Smooth muscle cell (in vitro differentiated cells): Measurements from ENCODE around the gene FAM161A. TPM values are rescaled to one million over a fixed set of nuclear protein-coding genes. Genes with fewer than 3 reads are reported as not detected.
A peak's percentile ranks its signal among the peaks of the same experiment; 100 is the strongest.

ENCODE experiments used
- DNase-seq: peaks from one replicate; lab custom pipeline; 2025; ENCODE audit not compliant: unreplicated experiment; lab: John Stamatoyannopoulos, UW
- H2AFZ ChIP-seq: fragments of 200-600 bp; sonication (generic); 2 replicates; pipeline ENCODE4 v1.6.0; 2016; ENCODE audit warnings: antibody characterized with exemption, low read depth, mild to moderate bottlenecking
- H3F3A ChIP-seq: fragments of 200-600 bp; sonication (generic); 2 replicates; pipeline ENCODE4 v1.6.0; 2017; ENCODE audit warnings: antibody characterized with exemption, low read depth
- H3K27ac ChIP-seq: fragments of 200-600 bp; sonication (generic); 2 replicates; pipeline ENCODE4 v1.5.1; 2016; ENCODE audit warnings: low read depth, mild to moderate bottlenecking
- H3K27me3 ChIP-seq: fragments of 200-600 bp; sonication (generic); 2 replicates; pipeline ENCODE4 v1.6.1; 2016; ENCODE audit warnings: low read depth, mild to moderate bottlenecking
- H3K36me3 ChIP-seq: fragments of 200-600 bp; sonication (generic); 2 replicates; pipeline ENCODE4 v1.5.1; 2016; ENCODE audit warnings: low read depth
- H3K4me1 ChIP-seq: fragments of 200-600 bp; sonication (generic); 2 replicates; pipeline ENCODE4 v1.5.1; 2016; ENCODE audit warnings: low read depth
- H3K4me2 ChIP-seq: fragments of 200-600 bp; sonication (generic); 2 replicates; pipeline ENCODE4 v1.6.0; 2016; ENCODE audit warnings: mild to moderate bottlenecking
- H3K4me3 ChIP-seq: fragments of 200-600 bp; sonication (generic); 2 replicates; pipeline ENCODE4 v1.5.1; 2016; ENCODE audit warnings: mild to moderate bottlenecking
- H3K79me2 ChIP-seq: fragments of 200-600 bp; sonication (generic); 2 replicates; pipeline ENCODE4 v1.6.0; 2016; ENCODE audit warnings: low read depth, mild to moderate bottlenecking
- H3K9ac ChIP-seq: fragments of 200-600 bp; sonication (generic); 2 replicates; pipeline ENCODE4 v1.6.0; 2016; ENCODE audit warnings: low read depth
- H3K9me3 ChIP-seq: fragments of 200-600 bp; sonication (generic); replicated peaks from 2 replicates; pipeline ENCODE4 v1.5.1; 2016; ENCODE audit warnings: low read depth
- H4K20me1 ChIP-seq: fragments of 200-600 bp; sonication (generic); 2 replicates; pipeline ENCODE4 v1.6.0; 2016; ENCODE audit warnings: low read depth
- WGBS: methylation state at CpG from one replicate; pipeline ENCODE4 v1.1.7; 2016; ENCODE audit warnings: low lambda C conversion rate; 5-methylcytosine and 5-hydroxymethylcytosine counted together
- polyA plus RNA-seq: library from polyadenylated mRNA; unstranded; fragments of >200 nt; fragmentation: Nextera tagmentation; extraction: Ambion mirVana; gene quantifications from 2 replicates; pipeline ENCODE4 v1.2.1, GENCODE V29; 2016
- total RNA-seq: library from RNA; depleted of rRNA; stranded (reverse); fragments of >200 nt; gene quantifications from 2 replicates; pipeline ENCODE4 v1.2.3, GENCODE V29; 2014
- TF ChIP-seq, protein P1 (sequence below): fragments of 200-600 bp; sonication (generic); IDR thresholded peaks from 2 replicates; pipeline ENCODE4 v1.5.1; 2017; ENCODE audit warnings: borderline replicate concordance, mild to moderate bottlenecking, antibody characterized with exemption; ENCODE audit not compliant: insufficient read depth, poor library complexity, severe bottlenecking

Gene FAM161A
- total and polyA plus RNA-seq, 2 experiments from 2014 or later: 3.9 to 5.7 TPM

- H2AFZ ChIP-seq: no peak overlapping the region
- H3K4me3 ChIP-seq: no peak overlapping the region
- TF ChIP-seq, protein P1, sequence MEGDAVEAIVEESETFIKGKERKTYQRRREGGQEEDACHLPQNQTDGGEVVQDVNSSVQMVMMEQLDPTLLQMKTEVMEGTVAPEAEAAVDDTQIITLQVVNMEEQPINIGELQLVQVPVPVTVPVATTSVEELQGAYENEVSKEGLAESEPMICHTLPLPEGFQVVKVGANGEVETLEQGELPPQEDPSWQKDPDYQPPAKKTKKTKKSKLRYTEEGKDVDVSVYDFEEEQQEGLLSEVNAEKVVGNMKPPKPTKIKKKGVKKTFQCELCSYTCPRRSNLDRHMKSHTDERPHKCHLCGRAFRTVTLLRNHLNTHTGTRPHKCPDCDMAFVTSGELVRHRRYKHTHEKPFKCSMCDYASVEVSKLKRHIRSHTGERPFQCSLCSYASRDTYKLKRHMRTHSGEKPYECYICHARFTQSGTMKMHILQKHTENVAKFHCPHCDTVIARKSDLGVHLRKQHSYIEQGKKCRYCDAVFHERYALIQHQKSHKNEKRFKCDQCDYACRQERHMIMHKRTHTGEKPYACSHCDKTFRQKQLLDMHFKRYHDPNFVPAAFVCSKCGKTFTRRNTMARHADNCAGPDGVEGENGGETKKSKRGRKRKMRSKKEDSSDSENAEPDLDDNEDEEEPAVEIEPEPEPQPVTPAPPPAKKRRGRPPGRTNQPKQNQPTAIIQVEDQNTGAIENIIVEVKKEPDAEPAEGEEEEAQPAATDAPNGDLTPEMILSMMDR: no peak
- H3F3A ChIP-seq: no peaks in the 10 kb centered on the region
- no peaks in the 10 kb centered on the region for H3K36me3 ChIP-seq
- no peak for DNase-seq
- no peaks in the 10 kb centered on the region for H3K9me3 ChIP-seq
- no peak overlapping the region for H3K9ac ChIP-seq
- no peaks in the 10 kb centered on the region for H4K20me1 ChIP-seq
- H3K4me2 ChIP-seq: no peak overlapping the region
- H3K79me2 ChIP-seq: no peaks in the 10 kb centered on the region
- WGBS: 94% methylated on average over 2 of the region's 2 CpGs
- H3K4me1 ChIP-seq: peaks cover 7% of the 10 kb centered on the region
- H3K27ac ChIP-seq: no peak overlapping the region
- H3K27me3 ChIP-seq: no peaks in the 10 kb centered on the region
Measured at GRCh38 chr2:61795408-61795807, 58.5 kb downstream of the FAM161A start.

DNA sequence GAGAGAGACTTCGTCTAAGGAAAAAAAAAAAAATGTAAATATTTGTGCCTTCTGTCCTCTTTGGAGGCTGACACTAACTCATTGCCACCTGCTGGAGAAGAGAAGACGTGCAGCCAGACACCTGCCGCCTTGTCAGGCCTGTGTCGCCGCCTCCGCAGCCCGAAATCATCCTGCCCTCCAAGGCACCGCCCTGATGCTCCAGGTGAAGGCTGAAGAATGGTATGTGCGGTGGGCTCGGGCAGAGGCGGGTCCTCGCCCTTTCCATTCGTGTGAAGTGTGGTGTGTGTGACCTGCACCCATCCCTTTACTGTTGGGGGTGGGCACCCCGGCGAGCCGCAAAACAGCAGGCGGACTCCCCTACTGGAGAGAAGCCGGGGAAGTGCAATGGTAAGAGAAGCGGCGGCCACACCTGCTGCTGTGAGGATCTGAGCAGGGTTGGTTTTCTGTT is 60.4 kb downstream of the FAM161A start:
- 15% methylated on average over 20 of the region's 20 CpGs for WGBS
- peak overlapping the region; percentile 70 for H3K4me2 ChIP-seq
- no peaks in the 10 kb centered on the region for H3K9me3 ChIP-seq
- H3K79me2 ChIP-seq: no peaks in the 10 kb centered on the region
- H3K27ac ChIP-seq: no peak overlapping the region
- no peak for DNase-seq
- no peak overlapping the region for H3K9ac ChIP-seq
- peak overlapping the region; percentile 79 for H2AFZ ChIP-seq
- H3K4me3 ChIP-seq: peak overlapping the region; percentile 35
- H3K36me3 ChIP-seq: no peaks in the 10 kb centered on the region
- H3K4me1 ChIP-seq: peaks cover 5% of the 10 kb centered on the region
- H3F3A ChIP-seq: no peaks in the 10 kb centered on the region
- H4K20me1 ChIP-seq: no peaks in the 10 kb centered on the region
- TF ChIP-seq, protein P1: peak; percentile 72
- no peaks in the 10 kb centered on the region for H3K27me3 ChIP-seq

DNA sequence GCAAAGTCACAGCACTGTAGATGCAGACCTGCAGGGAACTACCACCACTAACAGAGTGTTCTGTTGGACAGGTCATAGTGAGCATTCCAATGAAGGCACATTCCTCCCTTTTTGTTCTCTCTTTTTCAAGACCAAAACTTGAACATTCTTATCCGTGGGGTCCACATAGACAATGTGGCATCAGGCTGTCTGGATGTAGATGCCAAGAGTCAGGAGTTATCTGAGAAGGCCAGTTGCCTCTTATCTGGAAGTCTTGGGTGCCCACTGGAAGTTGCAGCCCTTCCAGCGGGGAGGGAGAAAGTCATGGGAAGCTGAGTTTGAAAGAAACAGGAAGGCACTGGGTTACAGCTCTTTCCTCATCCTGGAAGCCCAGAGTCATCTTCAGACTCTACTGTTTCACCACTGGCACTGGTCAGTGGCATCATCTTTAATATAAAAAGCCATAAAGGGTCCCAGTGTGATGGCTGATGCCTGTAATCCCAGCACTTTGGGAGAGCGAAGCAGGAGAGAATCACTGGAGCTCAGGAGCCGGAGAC is 61.4 kb downstream of the FAM161A start:
- TF ChIP-seq, protein P1: no peak
- H3K4me1 ChIP-seq: no peaks in the 10 kb centered on the region
- no peaks in the 10 kb centered on the region for H3K36me3 ChIP-seq
- H3K79me2 ChIP-seq: no peaks in the 10 kb centered on the region
- H3F3A ChIP-seq: no peaks in the 10 kb centered on the region
- no peak for DNase-seq
- no peak overlapping the region for H3K9ac ChIP-seq
- WGBS: 90% methylated on average over 4 of the region's 4 CpGs
- H3K27me3 ChIP-seq: no peaks in the 10 kb centered on the region
- H3K9me3 ChIP-seq: no peaks in the 10 kb centered on the region
- H3K27ac ChIP-seq: no peak overlapping the region
- no peaks in the 10 kb centered on the region for H4K20me1 ChIP-seq
- no peak overlapping the region for H3K4me3 ChIP-seq
- no peak overlapping the region for H2AFZ ChIP-seq
- H3K4me2 ChIP-seq: no peak overlapping the region
